HG02884 (cell line): ENCODE measurements around the gene OBI1.
"Not testable (repeated sequence)": the region's sequence is repeated elsewhere in the genome, so short reads cannot be mapped to it uniquely, and the experiment has no call there.

Experiments
- ATAC-seq: cut with Tn5 transposase; IDR thresholded peaks from one replicate; pipeline ENCODE4 v1.9.1; 2021; ENCODE audit warnings: mild to moderate bottlenecking, moderate library complexity; ENCODE audit not compliant: unreplicated experiment

OBI1 gene

GRCh38 chr13:78649997-78650716 is 8.8 kb downstream of the OBI1 start:
- ATAC-seq: no peak

- ATAC-seq: not testable (repeated sequence)
These were observed 11.8 kb downstream of the OBI1 start for GRCh38 chr13:78647109-78647678.

- peak; percentile 81 for ATAC-seq
These were observed 20.7 kb downstream of the OBI1 start for GRCh38 chr13:78638216-78638615.

GRCh38 chr13:78636495-78636894 is 22.5 kb downstream of the OBI1 start:
- no peak for ATAC-seq

- no peak for ATAC-seq
These were observed 26.0 kb downstream of the OBI1 start for GRCh38 chr13:78632996-78633395.

GRCh38 chr13:78631077-78631476 is 27.9 kb downstream of the OBI1 start:
- ATAC-seq: no peak

- no peak for ATAC-seq
These were observed 28.4 kb downstream of the OBI1 start for GRCh38 chr13:78630511-78630910.

- ATAC-seq: no peak
These were observed 33.6 kb downstream of the OBI1 start for GRCh38 chr13:78625384-78625783.

GRCh38 chr13:78623132-78623531 is 35.8 kb downstream of the OBI1 start:
- no peak for ATAC-seq

- ATAC-seq: no peak
These were observed 38.0 kb downstream of the OBI1 start for GRCh38 chr13:78620936-78621470.

- ATAC-seq: no peak
These were observed 40.5 kb downstream of the OBI1 start for GRCh38 chr13:78618411-78618810.

GRCh38 chr13:78611040-78611439 is 47.9 kb downstream of the OBI1 start:
- no peak for ATAC-seq

GRCh38 chr13:78610381-78610883 is 48.5 kb downstream of the OBI1 start:
- ATAC-seq: no peak

GRCh38 chr13:78609464-78610205 is 49.3 kb downstream of the OBI1 start:
- ATAC-seq: no peak

GRCh38 chr13:78608688-78609463 is 50.1 kb downstream of the OBI1 start:
- no peak for ATAC-seq

- no peak for ATAC-seq
These were observed 50.7 kb downstream of the OBI1 start for GRCh38 chr13:78608252-78608687.

GRCh38 chr13:78607409-78608251 is 51.3 kb downstream of the OBI1 start:
- ATAC-seq: no peak

GRCh38 chr13:78606471-78607408 is 52.2 kb downstream of the OBI1 start:
- ATAC-seq: no peak
